HG03460 (cell line): ENCODE results near the gene OR2Y1.
"Not testable (repeated sequence)": the region's sequence is repeated elsewhere in the genome, so short reads cannot be mapped to it uniquely, and the experiment has no call there.

Experiments
- ATAC-seq: cut with Tn5 transposase; IDR thresholded peaks from one replicate; pipeline ENCODE4 v1.9.1; 2021; ENCODE audit not compliant: unreplicated experiment

The OR2Y1 gene

DNA sequence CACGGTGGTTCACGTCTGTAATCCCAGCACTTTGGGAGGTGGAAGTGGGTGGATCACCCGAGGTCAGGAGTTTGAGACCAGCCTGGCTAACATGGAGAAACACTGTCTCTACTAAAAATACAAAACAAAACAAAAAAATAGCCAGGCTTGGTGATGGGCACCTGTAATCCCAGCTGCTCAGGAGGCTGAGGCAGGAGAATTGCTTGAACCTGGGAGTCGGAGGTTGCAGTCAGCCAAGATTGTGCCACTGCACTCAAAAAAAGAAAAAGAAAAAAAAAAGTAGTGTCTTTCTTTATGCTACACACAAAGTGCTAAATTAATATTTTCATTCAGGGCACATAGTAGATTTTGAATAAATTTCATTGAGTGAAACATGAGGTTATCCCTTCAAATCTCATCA is 1.1 kb upstream of the OR2Y1 start:
- not testable (repeated sequence) for ATAC-seq

DNA sequence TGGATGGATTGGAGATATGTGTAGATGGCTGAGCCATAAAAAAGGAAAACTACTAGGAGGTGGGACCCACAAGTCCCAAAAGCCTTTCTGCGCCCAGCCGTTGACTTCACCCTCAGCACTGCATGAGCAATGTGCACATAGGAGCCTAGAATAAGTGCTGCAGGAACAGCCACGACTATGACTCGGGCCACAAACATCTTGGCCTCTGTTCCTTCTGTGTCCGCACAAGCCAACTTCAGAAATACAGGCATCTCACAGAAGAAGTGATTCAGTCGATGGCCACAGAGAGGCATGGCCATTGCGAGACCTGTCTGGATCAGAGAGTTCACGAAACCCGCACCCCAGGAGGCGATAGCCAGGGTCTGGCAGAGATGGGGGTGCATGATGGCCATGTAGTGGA is 587 bp downstream of the OR2Y1 start:
- ATAC-seq, result no peak

DNA sequence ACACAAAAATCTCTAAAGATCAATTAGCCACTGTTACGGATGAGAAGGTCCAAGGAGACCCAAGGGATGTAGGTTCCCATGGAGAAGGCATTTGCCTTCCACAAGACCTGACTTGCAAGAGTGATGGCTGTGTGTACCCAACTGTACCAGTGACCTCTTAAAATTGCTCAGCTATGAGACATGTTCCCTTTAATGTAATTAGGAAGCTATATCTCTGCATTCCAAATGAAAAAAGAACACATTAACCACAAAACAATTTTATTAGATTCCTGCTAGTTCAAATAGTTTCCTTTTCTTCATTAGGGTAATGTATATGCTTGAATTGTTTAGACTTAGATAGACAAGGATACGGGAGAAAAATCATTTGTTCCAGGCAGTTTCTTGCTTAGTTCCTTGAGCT is 3.3 kb downstream of the OR2Y1 start:
- no peak for ATAC-seq

- no peak for ATAC-seq
These were observed 14.9 kb downstream of the OR2Y1 start for GRCh38 chr5:180724944-180725343.

DNA sequence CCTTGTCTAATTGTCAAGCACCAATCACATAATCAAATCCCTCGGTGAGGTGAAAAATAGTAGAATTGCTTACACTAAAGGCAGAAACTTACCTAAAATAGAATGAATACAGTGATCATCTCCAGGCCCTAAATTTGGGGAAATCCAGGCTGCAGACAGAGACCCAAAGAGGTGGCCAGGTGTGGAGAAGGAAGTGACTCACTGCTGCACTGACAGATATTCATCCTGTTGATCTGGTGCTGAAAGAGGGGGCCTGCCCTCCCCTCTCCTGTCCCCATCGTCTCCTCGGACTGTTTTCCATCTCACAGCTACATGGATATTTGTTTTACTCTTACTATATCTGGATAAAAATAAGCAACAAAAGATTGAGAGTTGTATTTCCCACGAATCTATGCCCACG is 15.9 kb downstream of the OR2Y1 start:
- no peak for ATAC-seq

GRCh38 chr5:180720486-180720885 is 19.4 kb downstream of the OR2Y1 start:
- no peak for ATAC-seq

- ATAC-seq, result no peak
These were observed 20.1 kb downstream of the OR2Y1 start for GRCh38 chr5:180719781-180720180.

DNA sequence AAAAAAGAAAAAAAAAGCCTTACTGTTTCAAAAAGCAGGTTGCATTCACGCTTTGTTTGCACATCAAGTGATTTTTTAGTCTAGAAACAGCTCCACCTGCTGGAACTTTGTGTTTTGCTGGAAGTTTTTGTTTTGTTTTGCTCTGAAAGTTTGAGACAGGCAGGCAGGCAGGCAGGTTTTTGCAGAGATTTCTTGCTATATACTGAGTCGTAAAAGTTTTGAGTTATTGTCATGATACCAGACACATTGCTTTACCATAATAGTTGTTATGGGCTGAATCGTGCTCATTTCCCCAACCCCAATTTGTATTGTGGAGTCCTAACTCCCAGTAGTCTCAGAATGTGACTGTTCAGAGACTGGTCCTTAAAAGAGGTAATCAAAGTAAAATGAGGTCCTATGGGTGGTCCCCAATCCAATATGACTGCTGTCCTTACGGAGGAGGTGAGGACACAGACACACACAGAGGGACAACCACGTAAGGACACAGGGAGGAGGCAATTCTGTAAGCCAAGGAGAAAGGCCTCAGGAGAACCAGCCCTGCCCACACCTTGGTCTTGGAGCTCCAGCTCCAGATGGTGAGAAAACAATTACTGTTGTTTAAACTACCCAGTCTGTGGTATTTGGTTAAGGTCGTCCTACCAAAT is 20.9 kb downstream of the OR2Y1 start:
- no peak for ATAC-seq

DNA sequence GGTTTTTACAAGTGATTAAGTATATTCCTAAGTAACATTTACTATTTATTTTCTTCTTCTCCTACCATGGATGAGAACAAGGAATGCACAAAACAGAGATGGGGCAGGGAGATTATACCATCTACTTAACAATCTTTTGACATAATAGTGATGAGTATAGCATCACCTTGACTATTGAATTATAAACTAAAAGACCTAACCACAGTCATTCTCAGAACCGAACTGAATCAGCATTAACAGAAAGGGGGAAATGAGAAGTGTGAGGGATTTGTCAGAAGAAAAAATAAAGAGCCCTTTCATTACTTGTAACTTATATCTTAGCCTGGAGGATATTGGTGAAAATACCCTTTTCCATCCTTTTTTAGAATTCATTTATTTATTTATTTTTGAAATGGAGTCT is 21.9 kb downstream of the OR2Y1 start:
- no peak for ATAC-seq

DNA sequence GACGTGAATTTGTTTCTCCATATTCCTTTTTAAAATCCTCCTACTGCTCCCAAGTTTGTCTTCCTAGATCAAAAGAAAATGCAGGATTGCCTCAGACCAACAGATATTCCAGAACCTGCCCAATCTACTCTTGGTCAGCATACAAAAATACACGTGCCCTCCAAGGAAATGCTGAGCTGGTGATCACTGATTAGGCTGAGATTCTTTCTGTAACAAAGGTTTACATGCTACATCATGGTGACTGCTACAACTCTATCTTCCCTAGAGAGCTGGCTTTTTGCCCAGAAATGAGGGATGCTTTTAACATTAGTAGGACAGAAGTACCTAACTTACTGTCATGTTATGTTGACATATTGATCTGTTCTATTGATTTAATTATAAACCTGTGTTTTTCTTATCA is 35.5 kb downstream of the OR2Y1 start:
- ATAC-seq, result no peak

DNA sequence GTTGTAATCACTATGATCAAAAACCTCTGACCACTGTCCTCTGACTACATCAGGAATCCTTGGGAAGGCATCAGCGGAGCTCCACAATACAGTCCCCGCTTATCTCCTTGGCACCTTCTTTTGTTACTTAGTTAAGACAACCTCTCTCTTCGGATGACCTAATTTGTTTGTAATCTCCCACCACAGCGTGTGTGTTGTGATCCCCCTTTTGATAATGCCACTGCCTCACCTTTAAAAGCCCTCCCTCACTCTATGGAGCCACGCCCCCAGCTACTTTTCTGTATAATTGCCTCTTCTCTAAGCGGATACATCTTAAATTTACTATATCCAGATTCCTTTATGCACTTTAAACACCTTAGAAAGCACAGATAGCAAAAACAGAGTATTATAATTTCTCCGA is 35.9 kb downstream of the OR2Y1 start:
- no peak for ATAC-seq

DNA sequence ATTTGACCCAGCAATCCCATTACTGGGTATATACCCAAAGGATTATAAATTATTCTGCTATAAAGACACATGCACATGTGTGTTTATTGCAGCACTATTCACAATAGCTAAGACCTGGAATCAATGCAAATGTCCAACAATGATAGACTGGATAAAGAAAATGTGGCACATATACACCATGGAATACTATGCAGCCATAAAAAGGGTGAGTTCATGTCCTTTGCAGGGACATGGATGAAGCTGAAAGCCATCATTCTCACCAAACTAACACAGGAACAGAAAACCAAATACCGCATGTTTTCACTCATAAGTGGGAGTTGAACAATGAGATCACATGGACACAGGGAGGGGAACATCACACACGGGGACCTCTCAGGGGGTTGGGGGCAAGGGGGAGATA is 36.5 kb downstream of the OR2Y1 start:
- ATAC-seq, result not testable (repeated sequence)

DNA sequence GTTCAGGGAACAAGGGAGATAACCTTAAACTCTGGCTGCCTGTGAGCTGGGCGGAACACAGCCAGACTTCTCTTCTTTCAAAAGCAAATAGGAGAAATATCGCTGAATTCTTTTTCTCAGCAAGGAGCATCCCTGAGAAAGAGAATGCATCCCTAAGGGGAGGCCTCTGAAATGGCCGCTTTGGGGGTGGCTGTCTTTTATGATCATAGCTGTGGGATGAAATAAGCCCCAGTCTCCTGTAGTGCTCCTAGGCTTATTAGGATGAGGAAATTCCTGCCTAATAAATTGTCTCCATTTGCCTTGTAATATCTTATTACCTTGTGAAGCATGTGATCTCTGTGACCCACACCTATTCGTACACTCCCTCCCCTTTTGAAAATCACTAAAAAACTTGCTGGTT is 39.4 kb downstream of the OR2Y1 start:
- ATAC-seq, result not testable (repeated sequence)

- ATAC-seq, result no peak
These were observed 40.8 kb downstream of the OR2Y1 start for GRCh38 chr5:180699042-180699441.

- no peak for ATAC-seq
These were observed 43.7 kb downstream of the OR2Y1 start for GRCh38 chr5:180696116-180696515.

GRCh38 chr5:180692429-180692828 is 47.4 kb downstream of the OR2Y1 start:
- ATAC-seq, result no peak

DNA sequence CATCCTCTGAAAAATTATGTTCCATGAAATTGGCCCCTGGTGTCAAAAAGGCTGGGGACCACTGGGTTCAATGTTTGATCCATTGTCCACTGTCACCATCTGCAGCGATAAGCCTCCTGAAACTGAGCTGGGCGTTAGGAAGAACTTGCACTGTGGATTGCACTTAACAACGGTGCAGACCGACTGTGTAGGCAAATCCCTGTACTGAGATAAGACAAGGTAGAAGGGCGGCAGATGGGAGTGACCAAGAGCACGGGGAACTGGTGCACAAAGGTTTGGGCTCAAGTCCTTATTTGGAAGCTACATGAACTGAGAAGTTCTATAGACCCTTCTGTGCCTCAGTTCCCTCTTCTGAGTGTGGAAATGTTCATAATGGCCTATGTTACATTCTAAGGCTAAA is 48.8 kb downstream of the OR2Y1 start:
- ATAC-seq, result no peak

DNA sequence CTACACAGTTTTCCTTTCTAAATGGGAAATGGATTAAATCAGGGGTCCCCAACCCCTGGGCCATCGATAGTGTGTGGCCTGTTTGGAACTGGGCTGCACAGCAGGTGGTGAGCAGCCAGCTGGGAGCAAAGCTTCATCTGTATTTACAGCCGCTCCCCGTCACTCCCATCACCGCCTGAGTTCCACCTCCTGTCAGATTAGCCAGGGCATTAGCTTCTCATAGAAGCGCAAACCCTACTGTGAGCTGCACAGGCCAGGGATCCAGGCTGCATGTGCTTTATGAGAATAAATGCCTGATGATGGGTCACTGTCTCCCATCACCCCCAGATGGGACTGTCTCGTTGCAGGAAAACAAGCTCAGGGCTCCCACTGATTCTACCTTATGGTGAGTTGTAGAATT is 49.3 kb downstream of the OR2Y1 start:
- ATAC-seq, result no peak

DNA sequence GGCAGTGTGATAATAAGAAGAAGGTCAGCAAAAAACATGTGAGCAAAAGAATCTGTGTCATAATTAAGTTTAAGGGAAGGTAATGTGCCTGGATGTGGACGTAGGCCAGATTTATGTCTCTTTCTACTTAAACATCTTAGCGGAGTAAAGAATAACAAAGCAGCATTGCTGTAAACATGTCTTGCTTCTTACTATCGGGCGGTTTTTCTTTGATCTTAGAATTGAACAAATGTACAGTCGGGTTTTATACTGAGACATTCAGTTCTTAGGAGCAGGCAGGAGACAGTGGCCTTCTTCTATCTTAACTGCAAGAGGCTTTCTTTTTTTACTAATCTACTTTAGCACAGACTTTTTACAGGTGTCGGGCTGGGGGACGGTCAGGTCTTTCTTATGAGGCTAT is 50.1 kb downstream of the OR2Y1 start:
- ATAC-seq, result no peak
